ENCODE measurements around the gene CHIA.

CHIA gene

DNA sequence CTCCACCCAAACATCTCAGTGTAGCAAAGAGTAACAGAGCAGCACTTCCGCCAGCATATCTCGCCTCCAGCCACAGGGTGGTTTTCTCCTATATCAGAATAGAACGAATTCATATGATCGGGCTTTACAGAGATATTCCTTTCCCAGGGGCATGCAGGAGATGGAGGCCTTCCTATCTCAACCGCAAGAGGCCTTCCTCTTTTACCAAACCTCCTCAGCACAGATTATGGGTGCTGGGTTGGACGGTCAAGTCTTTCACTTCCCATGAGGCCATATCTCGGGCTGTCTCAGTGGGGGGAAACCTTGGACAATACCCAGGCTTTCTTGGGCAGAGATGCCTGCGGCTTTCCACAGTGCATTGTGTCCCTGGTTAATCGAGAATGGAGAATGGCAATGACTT is 71.1 kb downstream of the CHIA start:
- H3K4me3 Mint-ChIP-seq, result no peak overlapping the region
- TF ChIP-seq, protein P1, sequence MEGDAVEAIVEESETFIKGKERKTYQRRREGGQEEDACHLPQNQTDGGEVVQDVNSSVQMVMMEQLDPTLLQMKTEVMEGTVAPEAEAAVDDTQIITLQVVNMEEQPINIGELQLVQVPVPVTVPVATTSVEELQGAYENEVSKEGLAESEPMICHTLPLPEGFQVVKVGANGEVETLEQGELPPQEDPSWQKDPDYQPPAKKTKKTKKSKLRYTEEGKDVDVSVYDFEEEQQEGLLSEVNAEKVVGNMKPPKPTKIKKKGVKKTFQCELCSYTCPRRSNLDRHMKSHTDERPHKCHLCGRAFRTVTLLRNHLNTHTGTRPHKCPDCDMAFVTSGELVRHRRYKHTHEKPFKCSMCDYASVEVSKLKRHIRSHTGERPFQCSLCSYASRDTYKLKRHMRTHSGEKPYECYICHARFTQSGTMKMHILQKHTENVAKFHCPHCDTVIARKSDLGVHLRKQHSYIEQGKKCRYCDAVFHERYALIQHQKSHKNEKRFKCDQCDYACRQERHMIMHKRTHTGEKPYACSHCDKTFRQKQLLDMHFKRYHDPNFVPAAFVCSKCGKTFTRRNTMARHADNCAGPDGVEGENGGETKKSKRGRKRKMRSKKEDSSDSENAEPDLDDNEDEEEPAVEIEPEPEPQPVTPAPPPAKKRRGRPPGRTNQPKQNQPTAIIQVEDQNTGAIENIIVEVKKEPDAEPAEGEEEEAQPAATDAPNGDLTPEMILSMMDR (IDR thresholded peaks at IDR 0.05; ENCODE audit: unreplicated experiment in 3 of 3), result no peak
- H3K27ac Mint-ChIP-seq, result no peak overlapping the region
- no peaks in the 10 kb centered on the region for H3K36me3 Mint-ChIP-seq (ENCODE audit: low read depth)
- no peaks in the 10 kb centered on the region for H3K9me3 Mint-ChIP-seq
- H3K4me1 Mint-ChIP-seq, result peaks cover 5% of the 10 kb centered on the region
- peaks cover 3% of the 10 kb centered on the region for H3K27me3 Mint-ChIP-seq (ENCODE audit: low read depth)

DNA sequence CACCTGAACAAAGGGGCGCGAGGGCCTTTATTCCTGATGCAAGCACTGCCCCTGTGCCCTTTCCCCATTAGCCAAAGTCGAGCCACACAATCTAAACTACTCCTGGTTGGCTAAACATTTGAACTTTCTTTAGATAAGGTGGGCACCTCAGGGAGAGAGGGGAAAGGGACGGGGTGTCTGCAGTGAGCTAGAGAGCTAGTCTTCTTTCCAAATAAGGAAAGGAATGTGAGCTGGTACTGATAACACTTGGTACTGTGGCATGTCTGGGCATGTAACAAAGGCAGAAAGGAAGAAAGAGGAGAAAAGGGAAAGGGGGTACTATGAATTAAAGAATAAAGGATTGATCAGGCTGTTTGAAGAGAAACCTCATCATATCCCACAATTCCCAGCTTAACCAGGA is 74.0 kb downstream of the CHIA start:
- Mint-ChIP-seq H3K27ac (no peak overlapping the region), H3K4me1 (peaks cover 14% of the 10 kb centered on the region), H3K4me3 (no peak overlapping the region), H3K9me3 (no peaks in the 10 kb centered on the region), H3K27me3 (ENCODE audit: low read depth) (peaks cover 3% of the 10 kb centered on the region), H3K36me3 (ENCODE audit: low read depth) (no peaks in the 10 kb centered on the region)
- TF ChIP-seq, protein P1 (IDR thresholded peaks at IDR 0.05; ENCODE audit: unreplicated experiment in 3 of 3), result no peak

DNA sequence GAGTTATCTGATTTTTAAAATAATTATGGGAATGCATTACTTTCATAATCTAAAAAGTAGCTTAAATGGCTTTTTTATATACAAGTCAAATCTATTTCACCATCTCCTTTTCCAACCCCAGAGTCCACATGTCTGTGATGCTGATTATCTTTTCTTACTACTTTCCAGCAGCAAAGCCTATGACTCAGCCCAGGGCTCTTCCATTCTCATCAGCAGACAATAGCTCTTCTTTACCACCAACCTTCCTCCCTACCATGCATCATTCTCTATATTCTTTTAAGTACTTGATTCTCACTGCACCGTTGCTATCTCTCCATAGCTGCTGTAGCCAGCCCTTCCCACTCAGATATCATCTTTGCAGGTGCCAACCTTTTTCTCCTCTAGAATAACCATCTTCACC is 75.6 kb downstream of the CHIA start:
- no peak overlapping the region for H3K4me3 Mint-ChIP-seq
- no peaks in the 10 kb centered on the region for H3K9me3 Mint-ChIP-seq
- TF ChIP-seq, protein P1 (IDR thresholded peaks at IDR 0.05; ENCODE audit: unreplicated experiment in 3 of 3), result no peak
- H3K27ac Mint-ChIP-seq, result no peak overlapping the region
- H3K36me3 Mint-ChIP-seq (ENCODE audit: low read depth), result no peaks in the 10 kb centered on the region
- peaks cover 14% of the 10 kb centered on the region for H3K4me1 Mint-ChIP-seq
- peaks cover 3% of the 10 kb centered on the region for H3K27me3 Mint-ChIP-seq (ENCODE audit: low read depth)

GRCh38 chr1:111369177-111369576 is 78.5 kb downstream of the CHIA start:
- H3K27me3 Mint-ChIP-seq (ENCODE audit: low read depth), result peaks cover 5% of the 10 kb centered on the region
- no peaks in the 10 kb centered on the region for H3K9me3 Mint-ChIP-seq
- H3K4me1 Mint-ChIP-seq, result peaks cover 14% of the 10 kb centered on the region
- TF ChIP-seq, protein P1 (IDR thresholded peaks at IDR 0.05; ENCODE audit: unreplicated experiment in 3 of 3), result no peak
- H3K27ac Mint-ChIP-seq, result peak overlapping the region; percentile 17 to 78 (median 50)
- no peaks in the 10 kb centered on the region for H3K36me3 Mint-ChIP-seq (ENCODE audit: low read depth)
- peak overlapping the region in 1 of 3 experiments; percentile 11 for H3K4me3 Mint-ChIP-seq

DNA sequence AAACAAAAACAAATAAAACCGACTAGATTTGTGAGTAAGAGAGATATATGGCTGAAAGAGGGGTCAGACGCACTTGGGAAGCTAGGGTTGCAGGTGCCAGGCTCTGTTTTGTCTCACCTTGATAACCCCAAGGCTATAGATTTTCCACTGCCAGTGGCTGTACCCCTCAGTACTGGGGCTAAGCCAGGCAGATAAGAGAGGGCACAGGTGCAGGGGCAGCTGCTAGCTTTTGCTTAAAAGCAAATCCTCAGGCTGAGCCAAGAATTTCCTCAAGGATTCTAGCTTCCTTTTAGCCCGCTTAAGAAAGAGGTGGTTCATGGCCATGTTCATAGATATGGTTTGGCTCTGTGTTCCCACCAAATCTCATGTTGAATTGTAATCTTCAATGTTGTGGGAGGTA is 79.0 kb downstream of the CHIA start:
- peak overlapping the region; percentile 17 to 78 (median 50) for H3K27ac Mint-ChIP-seq
- TF ChIP-seq, protein P1 (IDR thresholded peaks at IDR 0.05; ENCODE audit: unreplicated experiment in 3 of 3), result no peak
- H3K36me3 Mint-ChIP-seq (ENCODE audit: low read depth), result no peaks in the 10 kb centered on the region
- H3K4me1 Mint-ChIP-seq, result peaks cover 12% of the 10 kb centered on the region
- peak overlapping the region in 1 of 3 experiments; percentile 11 for H3K4me3 Mint-ChIP-seq
- peaks cover 5% of the 10 kb centered on the region for H3K27me3 Mint-ChIP-seq (ENCODE audit: low read depth)
- no peaks in the 10 kb centered on the region for H3K9me3 Mint-ChIP-seq

Measured in nephron (organoid).